Peyer's patch (tissue), 4 donors: Measurements from ENCODE around the gene TCL1B. TPM values are rescaled to one million over a fixed set of nuclear protein-coding genes. Genes with fewer than 3 reads are reported as not detected.
A peak's percentile ranks its signal among the peaks of the same experiment; 100 is the strongest.
"Not testable (repeated sequence)": the region's sequence is repeated elsewhere in the genome, so short reads cannot be mapped to it uniquely, and the experiment has no call there.

Experiments
- DNase-seq, 3 donors: peaks; one replicate each; pipeline ENCODE4 v3.0.0-alpha.2; 2017 to 2019
- H3K27ac ChIP-seq, 4 donors: fragments of 200-600 bp; sonication (generic); one replicate each; pipeline ENCODE4 v1.5.1; 2016 to 2019
- H3K27me3 ChIP-seq, 2 donors: fragments of 200-600 bp; sonication (generic); one replicate each; pipeline ENCODE4 v1.5.1; 2019
- H3K36me3 ChIP-seq, 3 donors: fragments of 200-600 bp; sonication (generic); one replicate each; pipeline ENCODE4 v1.5.1; 2016 to 2019
- H3K4me1 ChIP-seq, 4 donors: fragments of 200-600 bp; sonication (generic); one replicate each; pipeline ENCODE4 v1.5.1; 2016 to 2019
- H3K4me3 ChIP-seq, 4 donors: fragments of 200-600 bp; sonication (generic); 1 replicate in 3 of 4; 2 replicates in 1 of 4; pipeline ENCODE4 v1.5.1; 2016 to 2019; ENCODE audit warnings: mild to moderate bottlenecking in 1 of 4
- H3K9me3 ChIP-seq, 4 donors: fragments of 200-600 bp; sonication (generic); one replicate each; pipeline ENCODE4 v1.5.1; 2016 to 2019; ENCODE audit warnings: mild to moderate bottlenecking in 1 of 4
- CTCF ChIP-seq, 6 experiments: fragments of 450-650 bp in 4 of 6; fragments of 200-600 bp in 2 of 6; sonication (generic) in 1 of 6; IDR thresholded peaks; one replicate each; pipeline ENCODE4 v1.5.1; 2017 to 2019; ENCODE audit warnings: antibody characterized with exemption in 6 of 6, mild to moderate bottlenecking in 3 of 6, moderate library complexity in 1 of 6
- POLR2A ChIP-seq, 2 donors: fragments of 450-650 bp; IDR thresholded peaks; one replicate each; pipeline ENCODE4 v1.5.1; 2017; ENCODE audit warnings: antibody characterized with exemption in 2 of 2, mild to moderate bottlenecking in 2 of 2, moderate library complexity in 2 of 2
- total RNA-seq, 4 donors: library from RNA; depleted of rRNA; stranded (reverse); fragments of >200 nt; gene quantifications; one replicate each; pipeline ENCODE4 v1.1.0, GENCODE V29; 2016

Gene TCL1B
- total RNA-seq, 4 donors from 2014 or later: not detected

GRCh38 chr14:95663226-95663797 lies 22.9 kb upstream of the TCL1B start:
- no peaks in the 10 kb centered on the region for H3K27me3 ChIP-seq
- H3K4me3 ChIP-seq: no peak overlapping the region
- no peaks in the 10 kb centered on the region for H3K36me3 ChIP-seq
- no peak for TF ChIP-seq CTCF (IDR thresholded peaks at IDR 0.05)
- no peak for TF ChIP-seq POLR2A (IDR thresholded peaks at IDR 0.05)
- H3K4me1 ChIP-seq: no peaks in the 10 kb centered on the region
- peak overlapping the region in 1 of 4 donors; percentile 60 for H3K27ac ChIP-seq
- H3K9me3 ChIP-seq: no peaks in the 10 kb centered on the region
- no peak for DNase-seq

- TF ChIP-seq CTCF (IDR thresholded peaks at IDR 0.05) (no peak), POLR2A (IDR thresholded peaks at IDR 0.05) (no peak)
- Histone ChIP-seq H3K4me3 (no peak overlapping the region), H3K9me3 (no peaks in the 10 kb centered on the region), H3K27ac (peak overlapping the region in 1 of 4 donors; percentile 60), H3K36me3 (no peaks in the 10 kb centered on the region), H3K4me1 (no peaks in the 10 kb centered on the region), H3K27me3 (no peaks in the 10 kb centered on the region)
- no peak for DNase-seq
Measured at GRCh38 chr14:95664066-95664465, 22.2 kb upstream of the TCL1B start.

GRCh38 chr14:95664546-95664945 lies 21.7 kb upstream of the TCL1B start:
- H3K27me3 ChIP-seq: no peaks in the 10 kb centered on the region
- peak overlapping the region in 1 of 4 donors; percentile 60 for H3K27ac ChIP-seq

GRCh38 chr14:95665530-95665929 lies 20.7 kb upstream of the TCL1B start:
- peak in 1 of 3 donors; percentile 36 for DNase-seq
- H3K4me1 ChIP-seq, H3K27me3 ChIP-seq, H3K4me3 ChIP-seq, H3K36me3 ChIP-seq, H3K9me3 ChIP-seq: not testable (repeated sequence)
- H3K27ac ChIP-seq: peak overlapping the region in 1 of 4 donors; percentile 52

More at GRCh38 chr14:95664546-95664945, 21.7 kb upstream of the TCL1B start:
- Histone ChIP-seq H3K4me1 (no peaks in the 10 kb centered on the region), H3K4me3 (no peak overlapping the region), H3K36me3 (no peaks in the 10 kb centered on the region), H3K9me3 (no peaks in the 10 kb centered on the region)
- TF ChIP-seq CTCF (IDR thresholded peaks at IDR 0.05) (no peak), POLR2A (IDR thresholded peaks at IDR 0.05) (no peak)
- peak in 2 of 3 donors; percentile 43 to 60 for DNase-seq

- Histone ChIP-seq H3K27me3 (no peaks in the 10 kb centered on the region), H3K9me3 (no peaks in the 10 kb centered on the region), H3K4me3 (no peak overlapping the region), H3K27ac (peak overlapping the region in 1 of 4 donors; percentile 52), H3K36me3 (no peaks in the 10 kb centered on the region), H3K4me1 (no peaks in the 10 kb centered on the region)
- no peak for TF ChIP-seq CTCF (IDR thresholded peaks at IDR 0.05)
- TF ChIP-seq POLR2A (IDR thresholded peaks at IDR 0.05): no peak
- DNase-seq: no peak
Measured at GRCh38 chr14:95666450-95666849, 19.8 kb upstream of the TCL1B start.

GRCh38 chr14:95667249-95667693 lies 19.0 kb upstream of the TCL1B start:
- DNase-seq: peak in 2 of 3 donors; percentile 53 to 57
- Histone ChIP-seq H3K4me3 (no peak overlapping the region), H3K27me3 (no peaks in the 10 kb centered on the region), H3K36me3 (no peaks in the 10 kb centered on the region), H3K9me3 (no peaks in the 10 kb centered on the region), H3K4me1 (no peaks in the 10 kb centered on the region), H3K27ac (peak overlapping the region in 1 of 4 donors; percentile 52)
- TF ChIP-seq POLR2A (IDR thresholded peaks at IDR 0.05) (no peak), CTCF (IDR thresholded peaks at IDR 0.05) (no peak)
